H1 (cell line): ENCODE measurements around the gene CDH22. TPM values are rescaled to one million over a fixed set of nuclear protein-coding genes. Genes with fewer than 3 reads are reported as not detected.

Source experiments
- CHD7 ChIP-seq: fragments of 300-600 bp; sonication (generic); IDR thresholded peaks from 2 replicates; pipeline ENCODE4 v1.7.1; 2012; ENCODE audit warnings: low read length, moderate library complexity, mild to moderate bottlenecking, inconsistent platforms; ENCODE audit not compliant: insufficient replicate concordance
- polyA plus RNA-seq, 7 experiments: library from polyadenylated mRNA; depleted of rRNA in 3 of 7; stranded (reverse) in 5 of 7; unstranded in 2 of 7; fragments of >200 nt in 5 of 7; fragments of 200-250 nt in 2 of 7; gene quantifications; 1 replicate in 5 of 7; 2 replicates in 1 of 7; 4 replicates in 1 of 7; pipeline versions ENCODE4 v1.2.1 to v1.2.3, GENCODE V29; 2011 to 2013; ENCODE audit warnings: missing spikeins in 2 of 7, mixed read lengths in 2 of 7
- total RNA-seq: library from RNA; stranded (reverse); fragmentation: NEBNext Ultra II Directional; extraction: Animal tissue kit (Norgen Biotek cat#: 25700); gene quantifications from 2 replicates; pipeline ENCODE4 v1.2.1, GENCODE V29; 2021

Gene CDH22
- total and polyA plus RNA-seq, 2 of the 8 experiments (the other 6 are each of a cell fraction or from before 2014, with no cell fraction given) = 0.35 to 0.39 TPM

- no peak for TF ChIP-seq CHD7
- TF ChIP-seq, all 59 proteins: peak for 1
These were observed 134.4 kb downstream of the CDH22 start (continued) for GRCh38 chr20:46173652-46174468.
